ENCODE results near the gene MYO1E.

MYO1E gene

DNA sequence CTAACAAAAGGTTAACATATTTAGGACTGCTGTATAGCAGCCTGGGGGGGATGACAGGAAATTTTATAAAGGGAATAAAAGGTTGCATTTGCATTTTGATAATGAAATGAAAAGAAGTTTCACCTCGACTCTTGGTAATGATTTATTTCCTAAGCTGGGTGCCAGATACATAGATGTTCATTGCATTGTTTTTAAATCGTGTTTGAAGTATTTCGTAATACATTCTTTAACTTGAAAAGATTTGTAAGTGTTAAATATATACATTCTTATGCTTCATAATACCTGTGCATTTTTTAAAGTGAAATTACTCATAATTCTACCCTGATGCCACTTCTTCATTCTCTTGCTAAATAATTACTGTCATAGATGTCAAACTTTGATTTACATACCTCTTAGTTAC, 143.2 kb downstream of the MYO1E start:
- TF ChIP-seq, protein P1, sequence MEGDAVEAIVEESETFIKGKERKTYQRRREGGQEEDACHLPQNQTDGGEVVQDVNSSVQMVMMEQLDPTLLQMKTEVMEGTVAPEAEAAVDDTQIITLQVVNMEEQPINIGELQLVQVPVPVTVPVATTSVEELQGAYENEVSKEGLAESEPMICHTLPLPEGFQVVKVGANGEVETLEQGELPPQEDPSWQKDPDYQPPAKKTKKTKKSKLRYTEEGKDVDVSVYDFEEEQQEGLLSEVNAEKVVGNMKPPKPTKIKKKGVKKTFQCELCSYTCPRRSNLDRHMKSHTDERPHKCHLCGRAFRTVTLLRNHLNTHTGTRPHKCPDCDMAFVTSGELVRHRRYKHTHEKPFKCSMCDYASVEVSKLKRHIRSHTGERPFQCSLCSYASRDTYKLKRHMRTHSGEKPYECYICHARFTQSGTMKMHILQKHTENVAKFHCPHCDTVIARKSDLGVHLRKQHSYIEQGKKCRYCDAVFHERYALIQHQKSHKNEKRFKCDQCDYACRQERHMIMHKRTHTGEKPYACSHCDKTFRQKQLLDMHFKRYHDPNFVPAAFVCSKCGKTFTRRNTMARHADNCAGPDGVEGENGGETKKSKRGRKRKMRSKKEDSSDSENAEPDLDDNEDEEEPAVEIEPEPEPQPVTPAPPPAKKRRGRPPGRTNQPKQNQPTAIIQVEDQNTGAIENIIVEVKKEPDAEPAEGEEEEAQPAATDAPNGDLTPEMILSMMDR (IDR thresholded peaks at IDR 0.05; ENCODE audit: extremely low read depth, insufficient read depth, missing control alignments) = no peak

DNA sequence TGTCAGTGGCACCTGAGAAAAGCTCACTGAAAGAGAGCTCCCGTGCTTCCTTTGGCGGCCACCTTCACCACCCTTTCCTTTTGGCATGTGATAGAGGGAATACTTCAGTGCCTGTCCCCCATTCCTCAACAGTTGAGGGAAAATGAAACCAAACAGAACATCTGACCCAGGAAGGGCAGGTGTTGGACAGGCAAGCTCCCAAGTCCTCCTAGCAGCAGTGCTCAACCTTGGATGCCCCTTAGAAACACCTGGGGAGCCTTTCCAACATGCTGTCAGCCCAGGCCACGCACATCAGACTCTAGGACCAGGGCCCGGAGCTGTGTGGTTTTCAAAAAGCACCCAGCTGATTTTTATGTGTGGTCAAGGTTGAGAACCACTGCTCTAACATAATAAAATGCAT, 143.7 kb downstream of the MYO1E start:
- in situ Hi-C loops (cut with MboI; ENCODE audit: low pct_unique_long_range_greater_than_20kb, low sequenced_read_pairs, unreplicated experiment) = loop anchor here (25.0 kb wide), 1 partner anchor 258 kb away; no protein-coding TSS in a partner anchor
- DNase-seq (ENCODE audit: low spot score) = no peak
- TF ChIP-seq, protein P1 (IDR thresholded peaks at IDR 0.05; ENCODE audit: extremely low read depth, insufficient read depth, missing control alignments) = no peak

More for the DNA sequence above, 143.2 kb downstream of the MYO1E start:
- DNase-seq (ENCODE audit: low spot score) = no peak
- in situ Hi-C loops (cut with MboI; ENCODE audit: low pct_unique_long_range_greater_than_20kb, low sequenced_read_pairs, unreplicated experiment) = loop anchor here (25.0 kb wide), 1 partner anchor 258 kb away; no protein-coding TSS in a partner anchor

DNA sequence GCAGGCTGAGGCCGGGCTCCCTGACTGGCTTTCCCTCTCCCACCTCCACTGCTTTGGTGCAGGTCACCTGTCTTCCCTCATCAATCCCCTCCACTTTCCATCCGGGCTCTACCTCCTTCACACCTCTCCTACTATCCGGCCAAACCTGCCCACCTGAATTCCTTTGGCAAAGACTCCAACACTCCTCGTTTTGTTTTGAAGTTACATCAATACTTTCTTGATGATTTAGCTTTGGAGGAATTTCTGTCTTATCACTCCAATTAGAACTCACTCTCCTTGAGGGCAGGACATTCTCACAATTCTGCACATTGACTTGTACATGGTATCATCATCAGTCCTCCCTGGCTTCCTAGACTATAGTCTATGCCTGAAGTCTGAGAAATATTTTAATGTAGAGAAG, 145.7 kb downstream of the MYO1E start:
- no peak for DNase-seq (ENCODE audit: low spot score)
- in situ Hi-C loops (cut with MboI; ENCODE audit: low pct_unique_long_range_greater_than_20kb, low sequenced_read_pairs, unreplicated experiment) = loop anchor here (25.0 kb wide), 1 partner anchor 260 kb away; no protein-coding TSS in a partner anchor
- TF ChIP-seq, protein P1 (IDR thresholded peaks at IDR 0.05; ENCODE audit: extremely low read depth, insufficient read depth, missing control alignments) = no peak

DNA sequence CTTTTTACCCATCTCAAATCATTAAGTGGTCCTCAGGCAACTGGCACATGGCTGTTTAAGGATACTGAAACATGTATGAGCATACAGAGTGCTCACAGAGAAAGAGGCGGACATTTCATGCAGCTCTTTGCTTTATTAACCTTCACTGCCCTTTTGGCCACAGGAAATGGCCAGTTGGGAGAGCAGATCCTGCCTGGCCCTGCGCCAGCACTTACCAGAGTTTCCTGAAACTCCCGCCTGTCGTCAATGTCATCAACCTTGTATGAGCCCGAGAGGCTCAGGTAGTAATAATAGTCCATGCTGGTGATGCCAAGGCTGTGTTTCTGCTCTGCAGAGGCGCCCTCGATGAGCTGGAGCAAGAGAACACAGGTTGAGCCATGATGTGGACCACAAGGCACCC, 148.2 kb downstream of the MYO1E start:
- in situ Hi-C loops (cut with MboI; ENCODE audit: low pct_unique_long_range_greater_than_20kb, low sequenced_read_pairs, unreplicated experiment) = no loop called here
- DNase-seq (ENCODE audit: low spot score) = no peak
- TF ChIP-seq, protein P1 (IDR thresholded peaks at IDR 0.05; ENCODE audit: extremely low read depth, insufficient read depth, missing control alignments) = no peak

DNA sequence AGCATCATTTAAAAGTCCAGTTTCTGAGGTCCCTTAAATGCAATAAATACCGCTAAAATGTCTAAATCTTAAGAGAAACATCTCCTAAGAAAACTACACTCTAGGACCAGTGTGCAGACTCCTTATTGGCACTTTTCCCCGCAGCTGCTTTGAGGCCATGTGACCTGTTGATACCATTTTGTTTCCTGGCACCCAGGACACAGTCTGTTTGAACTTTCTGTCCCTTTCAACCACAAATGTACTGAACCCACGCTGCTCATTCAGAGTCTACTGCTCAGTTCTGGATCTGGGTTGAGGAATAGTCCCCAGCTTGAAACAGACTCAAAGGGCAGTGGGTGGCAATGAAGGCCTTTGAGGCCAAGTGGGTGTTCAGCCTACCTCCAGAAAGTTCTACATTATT, 148.9 kb downstream of the MYO1E start:
- in situ Hi-C loops (cut with MboI; ENCODE audit: low pct_unique_long_range_greater_than_20kb, low sequenced_read_pairs, unreplicated experiment) = no loop called here
- no peak for DNase-seq (ENCODE audit: low spot score)
- TF ChIP-seq, protein P1 (IDR thresholded peaks at IDR 0.05; ENCODE audit: extremely low read depth, insufficient read depth, missing control alignments) = no peak

DNA sequence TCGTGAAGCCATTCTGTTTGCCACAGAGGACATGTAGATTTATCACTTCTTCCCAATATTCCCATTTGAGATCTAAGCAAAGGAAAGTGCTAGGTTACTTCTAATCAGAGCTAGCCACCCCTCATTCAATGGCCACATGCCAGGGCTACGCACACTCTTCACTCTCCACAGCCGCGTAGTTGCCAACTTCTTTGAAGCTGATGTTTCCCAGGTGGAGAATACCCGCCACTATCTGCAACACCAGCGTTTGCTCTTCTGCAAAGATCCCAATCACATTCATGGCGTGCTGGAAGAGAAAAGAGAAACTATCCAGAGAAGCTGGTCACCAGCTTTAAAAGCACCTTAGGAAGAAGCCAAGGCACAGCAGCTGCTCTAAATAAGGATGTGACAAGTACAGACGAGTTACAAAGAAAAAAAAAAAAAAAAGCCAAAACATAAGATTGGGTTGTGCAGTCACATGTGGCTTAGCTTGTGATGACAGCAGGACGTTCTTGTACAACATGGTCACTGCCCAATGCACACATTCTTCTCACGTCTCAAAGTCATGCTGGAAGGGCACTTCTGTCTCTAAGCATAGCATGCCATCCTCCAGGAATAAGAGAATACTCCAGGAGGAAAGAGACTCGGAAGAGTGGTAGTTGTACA, 149.6 kb downstream of the MYO1E start:
- no peak for DNase-seq (ENCODE audit: low spot score)
- in situ Hi-C loops (cut with MboI; ENCODE audit: low pct_unique_long_range_greater_than_20kb, low sequenced_read_pairs, unreplicated experiment) = no loop called here
- TF ChIP-seq, protein P1 (IDR thresholded peaks at IDR 0.05; ENCODE audit: extremely low read depth, insufficient read depth, missing control alignments) = no peak

Data from GM13977 (cell line).